Measurements from ENCODE around the gene PTGS2. TPM values are rescaled to one million over a fixed set of nuclear protein-coding genes. Genes with fewer than 3 reads are reported as not detected.
A peak's percentile ranks its signal among the peaks of the same experiment; 100 is the strongest.

Gene PTGS2
- polyA plus RNA-seq, 1 of the 3 experiments (the other 2 are of a cell fraction), result 6.3 TPM

GRCh38 chr1:186636786-186637185, 43.4 kb downstream of the PTGS2 start:
- CTCF ChIA-PET, result no interaction called here
- 43% methylated on average over 2 of the region's 2 CpGs for WGBS (ENCODE audit: low lambda C conversion rate)
- no peak overlapping the region for H3K4me3 ChIP-seq (ENCODE audit: low read depth in 2 of 2, low read length in 1 of 2)

More at GRCh38 chr1:186636786-186637185, 43.4 kb downstream of the PTGS2 start:
- H3K4me1 ChIP-seq (ENCODE audit: control insufficient read depth in 1 of 2, insufficient read depth in 2 of 2, low read depth in 1 of 2, low read length in 1 of 2), result no peaks in the 10 kb centered on the region
- no peaks in the 10 kb centered on the region for H3F3A ChIP-seq (replicated peaks; ENCODE audit: insufficient read depth)
- no peaks in the 10 kb centered on the region for H3K9me3 ChIP-seq
- no peaks in the 10 kb centered on the region for H3K36me3 ChIP-seq (replicated peaks in 1 of 2; ENCODE audit: control insufficient read depth in 1 of 2, insufficient read depth in 2 of 2, low read length in 1 of 2)
- no peak for DNase-seq
- H4K20me1 ChIP-seq (ENCODE audit: insufficient read depth), result no peaks in the 10 kb centered on the region
- no peak overlapping the region for H2AFZ ChIP-seq (ENCODE audit: low read depth)
- no peak overlapping the region for H3K27ac ChIP-seq (ENCODE audit: low read depth in 2 of 2, low read length in 1 of 2)
- TF ChIP-seq USF2 (IDR thresholded peaks at IDR 0.05; ENCODE audit: borderline replicate concordance, low read depth, low read length) (no peak), RCOR1 (IDR thresholded peaks at IDR 0.05; ENCODE audit: low read length) (no peak), EZH2phosphoT487 (IDR thresholded peaks at IDR 0.05; ENCODE audit: borderline replicate concordance, low read depth) (no peak), RXRA (IDR thresholded peaks at IDR 0.05; ENCODE audit: borderline replicate concordance, low read depth) (no peak), GATA2 (CRISPR knock-in tag; IDR thresholded peaks at IDR 0.05) (no peak), USF1 (IDR thresholded peaks at IDR 0.05; ENCODE audit: borderline replicate concordance, low read depth) (no peak), EP300 (IDR thresholded peaks at IDR 0.05; ENCODE audit: borderline replicate concordance in 1 of 2, low read depth in 1 of 2, low read length in 1 of 2) (no peak), FOSL2 (IDR thresholded peaks at IDR 0.05; ENCODE audit: borderline replicate concordance, low read depth) (no peak), SMC3 (IDR thresholded peaks at IDR 0.05; ENCODE audit: low read depth, low read length) (no peak), NFIC (IDR thresholded peaks at IDR 0.05; ENCODE audit: borderline replicate concordance) (no peak), TCF12 (IDR thresholded peaks at IDR 0.05) (no peak), SIN3A (IDR thresholded peaks at IDR 0.05; ENCODE audit: borderline replicate concordance, low read depth, low read length) (no peak), NRF1 (IDR thresholded peaks at IDR 0.05; ENCODE audit: low read depth, low read length) (no peak), RAD21 (IDR thresholded peaks at IDR 0.05; ENCODE audit: low read length) (no peak), FOXM1 (IDR thresholded peaks at IDR 0.05; ENCODE audit: low read depth) (no peak), JUND (IDR thresholded peaks at IDR 0.05) (no peak), MXI1 (IDR thresholded peaks at IDR 0.05; ENCODE audit: low read depth, low read length) (no peak), ZBTB33 (IDR thresholded peaks at IDR 0.05; ENCODE audit: borderline replicate concordance, low read depth) (no peak), TAF1 (IDR thresholded peaks at IDR 0.05; ENCODE audit: borderline replicate concordance, low read depth, low read length) (no peak)
- POLR2A ChIA-PET, result no interaction called here
- no peaks in the 10 kb centered on the region for H3K79me2 ChIP-seq (ENCODE audit: insufficient read depth)
- H3K27me3 ChIP-seq (ENCODE audit: insufficient read depth), result no peaks in the 10 kb centered on the region
- no peak overlapping the region for H3K9ac ChIP-seq
- H3K4me2 ChIP-seq, result 0 out of 2 replicates have a peak overlapping the region, but pooled peaks have one; percentile 28
- H3K9me2 ChIP-seq, result no peaks in the 10 kb centered on the region

All from SK-N-SH (cell line).